Ishikawa (cell line): ENCODE results near the gene PRC1.

ENCODE experiments used
- CEBPB ChIP-seq: IDR thresholded peaks from 2 replicates; pipeline ENCODE4 v1.6.1; 2012
- CREB1 ChIP-seq: IDR thresholded peaks from 2 replicates; pipeline ENCODE4 v1.6.1; 2012; ENCODE audit warnings: low read depth
- EGR1 ChIP-seq: IDR thresholded peaks from 2 replicates; pipeline ENCODE4 v1.6.1; 2012
- TCF12 ChIP-seq: IDR thresholded peaks from 2 replicates; pipeline ENCODE4 v1.6.1; 2012; ENCODE audit warnings: low read depth
- USF1 ChIP-seq: IDR thresholded peaks from 2 replicates; pipeline ENCODE4 v1.6.1; 2012

GRCh38 chr15:90989040-90989768 is 5.1 kb downstream of the PRC1 start:
- TF ChIP-seq CEBPB (no peak), USF1 (no peak), EGR1 (no peak), CREB1 (no peak), TCF12 (no peak)
